RWPE2 (cell line): Measurements from ENCODE around the gene ZNF621.

Experiments used
- ATAC-seq: fragments of 200-7000 bp; cut with Tn5 transposase; 3 replicates; pipeline ENCODE4 v1.9.1; 2021; ENCODE audit warnings: low read depth
- DNase-seq: peaks from one replicate; pipeline ENCODE4 v3.0.0-alpha.2; 2020; ENCODE audit warnings: low spot score
- H3K27ac ChIP-seq: fragments of 450-650 bp; 2 replicates; pipeline ENCODE4 v1.5.1; 2017; ENCODE audit warnings: mild to moderate bottlenecking; ENCODE audit not compliant: poor library complexity, severe bottlenecking
- H3K27me3 ChIP-seq: fragments of 250-450 bp; sonication (Bioruptor Pico); 2 replicates; pipeline ENCODE4 v1.5.1; 2021; ENCODE audit warnings: mild to moderate bottlenecking, moderate library complexity; ENCODE audit not compliant: insufficient read depth, poor library complexity, severe bottlenecking
- H3K36me3 ChIP-seq: fragments of 250-450 bp; sonication (Bioruptor Pico); 2 replicates; pipeline ENCODE4 v1.5.1; 2020; ENCODE audit warnings: low read depth, mild to moderate bottlenecking, moderate library complexity
- H3K4me1 ChIP-seq: fragments of 250-450 bp; sonication (Bioruptor Pico); 2 replicates; pipeline ENCODE4 v1.5.1; 2021; ENCODE audit warnings: mild to moderate bottlenecking, moderate library complexity; ENCODE audit not compliant: insufficient read depth, poor library complexity, severe bottlenecking
- H3K4me3 ChIP-seq: fragments of 250-450 bp; sonication (Bioruptor Pico); 2 replicates; pipeline ENCODE4 v1.5.1; 2021; ENCODE audit warnings: mild to moderate bottlenecking, moderate library complexity; ENCODE audit not compliant: severe bottlenecking
- H3K9me3 ChIP-seq: fragments of 250-450 bp; sonication (Bioruptor Pico); 2 replicates; pipeline ENCODE4 v1.5.1; 2021; ENCODE audit warnings: mild to moderate bottlenecking, moderate library complexity; ENCODE audit not compliant: severe bottlenecking
- CTCF ChIP-seq: fragments of 450-650 bp; IDR thresholded peaks from one replicate; pipeline ENCODE4 v1.5.1; 2017; ENCODE audit warnings: mild to moderate bottlenecking, moderate library complexity; ENCODE audit not compliant: poor library complexity, severe bottlenecking

ZNF621 gene

GRCh38 chr3:40586901-40587300 lies 62.1 kb downstream of the ZNF621 start:
- Histone ChIP-seq H3K27ac (no peak overlapping the region), H3K9me3 (no peaks in the 10 kb centered on the region), H3K36me3 (no peaks in the 10 kb centered on the region), H3K4me1 (no peaks in the 10 kb centered on the region), H3K4me3 (no peak overlapping the region), H3K27me3 (no peaks in the 10 kb centered on the region)
- no peak for TF ChIP-seq CTCF
- DNase-seq (no peak), ATAC-seq (no peak)

DNA sequence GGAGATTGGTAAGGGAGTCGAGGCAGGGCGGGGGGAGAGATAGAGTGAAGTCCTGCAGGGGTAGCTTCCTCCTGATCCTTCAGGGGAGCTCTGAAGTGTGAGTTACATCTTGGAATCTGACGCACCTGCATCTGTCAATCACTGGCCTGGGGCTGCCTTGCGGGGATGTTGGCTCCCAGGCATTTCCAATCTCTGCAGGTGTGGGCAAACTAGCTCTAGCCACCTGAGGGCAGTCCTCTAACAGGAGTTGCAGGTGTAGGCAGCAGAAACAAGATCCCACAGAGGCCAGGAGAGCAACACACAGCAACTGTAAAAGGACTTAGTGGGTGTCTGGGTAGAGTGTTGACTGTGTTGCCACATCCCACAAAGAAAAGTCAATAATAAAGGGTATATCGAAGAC lies 63.6 kb downstream of the ZNF621 start:
- H3K36me3 ChIP-seq = no peaks in the 10 kb centered on the region
- no peak overlapping the region for H3K27ac ChIP-seq
- H3K4me3 ChIP-seq = no peak overlapping the region
- no peaks in the 10 kb centered on the region for H3K27me3 ChIP-seq
- no peaks in the 10 kb centered on the region for H3K4me1 ChIP-seq
- TF ChIP-seq CTCF = peak; percentile 28
- ATAC-seq (peak; percentile 53; the same call in 2 of the 3 replicates), DNase-seq (no peak)
- H3K9me3 ChIP-seq = no peaks in the 10 kb centered on the region
